GM21528 (cell line): Measurements from ENCODE around the gene FARP2.
"Not testable (repeated sequence)": the region's sequence is repeated elsewhere in the genome, so short reads cannot be mapped to it uniquely, and the experiment has no call there.

Source experiments
- ATAC-seq: cut with Tn5 transposase; IDR thresholded peaks from one replicate; pipeline ENCODE4 v1.9.1; 2021; ENCODE audit warnings: mild to moderate bottlenecking, moderate library complexity; ENCODE audit not compliant: unreplicated experiment, low FRiP score

Gene FARP2

GRCh38 chr2:241451840-241452506 is 95.9 kb downstream of the FARP2 start:
- ATAC-seq = no peak

- not testable (repeated sequence) for ATAC-seq
Measured at GRCh38 chr2:241453919-241454318, 97.8 kb downstream of the FARP2 start.

- ATAC-seq = no peak
Measured at GRCh38 chr2:241454837-241455485, 98.9 kb downstream of the FARP2 start.

- ATAC-seq = no peak
Measured at GRCh38 chr2:241456546-241456945, 100.5 kb downstream of the FARP2 start.

GRCh38 chr2:241458687-241459086 is 102.6 kb downstream of the FARP2 start:
- ATAC-seq = no peak

- no peak for ATAC-seq
Measured at GRCh38 chr2:241459520-241459919, 103.4 kb downstream of the FARP2 start.

- no peak for ATAC-seq
Measured at GRCh38 chr2:241460631-241461030, 104.5 kb downstream of the FARP2 start.

GRCh38 chr2:241461693-241462677 is 105.9 kb downstream of the FARP2 start:
- ATAC-seq = no peak

GRCh38 chr2:241463276-241464135 is 107.4 kb downstream of the FARP2 start:
- no peak for ATAC-seq

GRCh38 chr2:241465543-241465942 is 109.5 kb downstream of the FARP2 start:
- ATAC-seq = no peak

GRCh38 chr2:241466230-241466629 is 110.1 kb downstream of the FARP2 start:
- no peak for ATAC-seq

- ATAC-seq = no peak
Measured at GRCh38 chr2:241467777-241468475, 111.8 kb downstream of the FARP2 start.

- no peak for ATAC-seq
Measured at GRCh38 chr2:241468476-241468781, 112.3 kb downstream of the FARP2 start.

GRCh38 chr2:241469746-241470145 is 113.7 kb downstream of the FARP2 start:
- ATAC-seq = no peak

- ATAC-seq = no peak
Measured at GRCh38 chr2:241473399-241473798, 117.3 kb downstream of the FARP2 start.

- ATAC-seq = no peak
Measured at GRCh38 chr2:241475267-241475666, 119.2 kb downstream of the FARP2 start.

GRCh38 chr2:241478166-241478565 is 122.1 kb downstream of the FARP2 start:
- no peak for ATAC-seq

- ATAC-seq = no peak
Measured at GRCh38 chr2:241479026-241479898, 123.2 kb downstream of the FARP2 start.

- ATAC-seq = no peak
Measured at GRCh38 chr2:241481687-241482086, 125.6 kb downstream of the FARP2 start.
